Rectal smooth muscle tissue (tissue), 1 donor: Measurements from ENCODE around the gene PHAX.
"Not testable (repeated sequence)": the region's sequence is repeated elsewhere in the genome, so short reads cannot be mapped to it uniquely, and the experiment has no call there.

ENCODE experiments used
- H3K27ac ChIP-seq: one replicate; pipeline ENCODE4 v1.7.0; 2013; ENCODE audit warnings: low read depth, low read length, inconsistent platforms
- H3K27me3 ChIP-seq: one replicate; pipeline ENCODE4 v1.7.0; 2013; ENCODE audit warnings: low read length; ENCODE audit not compliant: control insufficient read depth, insufficient read depth
- H3K36me3 ChIP-seq: one replicate; pipeline ENCODE4 v1.7.0; 2013; ENCODE audit warnings: low read length; ENCODE audit not compliant: control insufficient read depth, insufficient read depth
- H3K4me1 ChIP-seq: one replicate; pipeline ENCODE4 v1.7.0; 2013; ENCODE audit warnings: low read length; ENCODE audit not compliant: control insufficient read depth, insufficient read depth
- H3K4me3 ChIP-seq: one replicate; pipeline ENCODE4 v1.7.0; 2013; ENCODE audit warnings: low read length
- H3K9ac ChIP-seq: one replicate; pipeline ENCODE4 v1.7.0; 2013; ENCODE audit warnings: low read length

Gene PHAX

DNA sequence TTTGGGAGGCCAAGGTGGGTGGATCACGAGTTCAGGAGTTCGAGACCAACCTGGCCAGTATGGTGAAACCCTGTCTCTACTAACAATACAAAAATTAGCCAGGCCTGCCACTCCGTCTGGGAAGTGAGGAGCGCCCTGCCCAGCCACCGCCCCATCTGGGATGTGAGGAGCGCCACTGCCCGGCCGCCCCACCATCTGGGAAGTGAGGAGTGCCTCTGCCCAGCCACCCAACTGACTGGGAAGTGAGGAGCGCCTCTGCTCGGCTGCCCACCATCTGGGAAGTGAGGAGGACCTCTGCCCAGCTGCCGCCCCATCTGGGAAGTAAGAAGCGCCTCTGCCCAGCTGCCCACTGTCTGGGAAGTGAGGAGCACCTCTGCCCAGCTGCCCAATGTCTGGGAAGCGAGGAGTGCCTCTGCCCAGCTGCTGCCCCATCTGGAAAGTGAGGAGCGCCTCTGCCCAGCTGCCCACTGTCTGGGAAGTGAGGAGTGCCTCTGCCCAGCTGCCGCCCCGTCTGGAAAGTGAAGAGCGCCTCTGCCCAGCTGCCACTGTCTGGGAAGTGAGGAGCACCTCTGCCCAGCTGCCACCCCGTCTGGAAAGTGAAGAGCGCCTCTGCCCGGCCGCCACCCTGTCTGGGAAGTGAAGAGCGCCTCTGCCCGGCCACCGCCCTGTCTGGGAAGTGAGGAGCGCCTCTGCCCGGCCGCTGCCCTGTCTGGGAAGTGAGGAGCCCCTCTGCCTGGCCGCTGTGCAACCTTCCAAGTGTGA is 11.0 kb upstream of the PHAX start:
- Histone ChIP-seq H3K27ac (no peak overlapping the region), H3K4me3 (no peak overlapping the region), H3K4me1 (no peaks in the 10 kb centered on the region), H3K36me3 (no peaks in the 10 kb centered on the region), H3K9ac (no peak overlapping the region), H3K27me3 (no peaks in the 10 kb centered on the region)

DNA sequence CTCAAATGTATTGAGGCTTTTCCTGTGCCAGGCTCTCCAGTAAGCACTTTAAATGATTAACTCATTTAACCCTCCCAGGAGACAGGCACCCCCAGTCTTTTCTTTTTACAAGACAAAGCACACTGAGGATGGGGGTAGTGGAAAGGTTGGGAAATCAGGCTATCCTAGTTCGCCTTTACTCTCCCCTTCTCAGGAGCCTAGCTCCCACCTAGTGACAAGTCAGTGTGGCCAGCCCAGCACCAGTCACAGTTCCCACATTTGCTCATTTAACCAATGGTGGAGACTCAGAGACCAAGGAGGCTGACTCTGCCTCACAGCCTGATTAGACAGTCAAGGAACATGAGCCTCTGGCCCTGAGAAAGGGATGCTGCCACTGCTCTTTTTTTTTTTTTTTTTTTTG is 9.2 kb upstream of the PHAX start:
- Histone ChIP-seq H3K27ac (no peak overlapping the region), H3K27me3 (no peaks in the 10 kb centered on the region), H3K4me1 (no peaks in the 10 kb centered on the region), H3K4me3 (no peak overlapping the region), H3K36me3 (no peaks in the 10 kb centered on the region), H3K9ac (no peak overlapping the region)

DNA sequence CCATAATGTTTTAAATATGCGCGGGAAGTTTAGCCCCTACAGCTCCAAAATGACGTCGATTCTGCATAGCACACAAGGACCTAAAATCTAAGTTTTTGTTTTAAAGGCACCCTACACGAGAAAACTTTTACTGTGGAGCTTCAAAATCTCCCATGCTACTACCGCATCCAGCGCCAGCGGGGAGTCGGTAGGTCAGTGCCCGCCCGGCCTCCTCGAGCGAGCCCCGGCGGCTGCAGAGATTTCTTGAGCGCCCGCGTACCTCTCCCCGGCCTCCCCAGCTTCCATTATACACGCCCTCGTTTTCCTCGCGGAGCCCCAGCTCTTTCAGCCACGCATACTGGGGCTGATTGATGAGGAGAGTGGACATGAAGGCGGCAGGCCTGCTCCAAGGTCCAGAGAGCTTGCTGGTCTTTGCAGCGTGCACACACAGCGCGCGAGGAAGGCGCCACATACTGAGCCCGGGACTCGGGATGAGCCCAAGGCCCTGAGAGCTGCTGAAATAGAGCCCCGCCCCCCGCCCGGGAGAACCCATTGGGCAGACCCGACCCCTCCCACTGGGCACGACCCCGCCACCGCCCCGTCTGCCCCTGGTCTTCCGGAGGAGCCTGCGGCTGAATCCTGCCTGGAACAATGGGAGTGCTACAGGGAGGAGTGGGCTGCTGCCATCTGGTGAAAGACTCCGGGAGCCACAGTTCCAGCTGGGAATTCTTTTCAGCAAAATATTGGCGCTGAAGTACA is 5.8 kb upstream of the PHAX start, which contains the start of gene ALDH7A1:
Gene ALDH7A1, minus strand, starts transcription at position 472 of the 738 bp plus-strand sequence. Its CDS starts 21 bp downstream, at position 451.
- Histone ChIP-seq H3K4me3 (peak within 1 kb of the TSS; percentile 80), H3K36me3 (no peaks in the 10 kb centered on the region), H3K27me3 (no peaks in the 10 kb centered on the region), H3K9ac (peak within 1 kb of the TSS; percentile 30), H3K27ac (peak within 1 kb of the TSS; percentile 61), H3K4me1 (no peaks in the 10 kb centered on the region)

DNA sequence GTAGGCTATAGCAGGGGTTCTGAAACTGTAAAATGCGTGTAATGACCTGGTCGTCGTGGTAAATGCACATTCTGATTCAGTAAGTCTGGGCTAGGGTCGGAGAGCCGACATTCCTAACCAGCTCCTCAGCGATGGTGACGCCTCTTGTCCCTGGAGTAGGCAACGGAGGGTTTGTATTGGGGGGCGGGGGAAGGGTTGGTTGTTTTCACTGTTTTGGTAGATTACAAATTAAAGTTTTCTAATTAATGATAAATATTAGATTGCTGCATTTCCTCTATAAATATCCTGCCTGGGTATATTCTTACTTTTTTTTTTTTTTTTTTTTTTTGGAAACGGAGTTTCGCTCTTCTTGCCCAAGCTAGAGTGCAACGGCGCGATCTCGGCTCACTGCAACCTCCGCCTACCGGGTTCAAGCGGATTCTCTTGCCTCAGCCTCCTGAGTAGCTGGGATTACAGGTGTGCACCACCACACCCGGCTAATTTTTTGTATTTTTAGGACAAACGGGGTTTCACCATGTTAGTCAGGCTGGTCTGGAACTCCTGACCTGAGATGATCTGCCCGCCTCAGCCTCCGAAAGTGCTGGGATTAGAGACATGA is 5.2 kb upstream of the PHAX start:
- Histone ChIP-seq H3K9ac (peak overlapping the region; percentile 30), H3K4me3 (peak overlapping the region; percentile 80), H3K27ac (peak overlapping the region; percentile 61), H3K36me3 (no peaks in the 10 kb centered on the region), H3K27me3 (no peaks in the 10 kb centered on the region), H3K4me1 (no peaks in the 10 kb centered on the region)

DNA sequence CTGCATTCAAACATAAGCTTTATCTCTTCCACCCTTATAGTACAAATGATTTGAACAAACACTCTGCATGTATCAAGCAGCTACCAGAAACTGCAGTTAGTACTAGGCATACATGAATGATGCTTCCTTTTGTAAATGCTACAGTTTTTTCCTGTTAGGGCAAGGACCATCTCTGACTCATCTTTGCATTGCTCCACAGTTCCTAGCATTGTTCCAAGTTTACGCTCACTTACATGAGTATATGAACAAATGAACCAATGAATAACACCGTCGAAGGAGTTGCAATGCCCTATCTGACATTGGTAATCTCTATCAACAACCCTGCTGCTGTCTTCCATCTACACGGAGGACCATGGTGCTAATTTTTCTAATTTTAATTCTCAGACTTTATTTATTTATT is 3.6 kb upstream of the PHAX start:
- Histone ChIP-seq H3K36me3 (no peaks in the 10 kb centered on the region), H3K4me3 (no peak overlapping the region), H3K9ac (no peak overlapping the region), H3K27me3 (no peaks in the 10 kb centered on the region), H3K27ac (no peak overlapping the region), H3K4me1 (peaks cover 2% of the 10 kb centered on the region)

DNA sequence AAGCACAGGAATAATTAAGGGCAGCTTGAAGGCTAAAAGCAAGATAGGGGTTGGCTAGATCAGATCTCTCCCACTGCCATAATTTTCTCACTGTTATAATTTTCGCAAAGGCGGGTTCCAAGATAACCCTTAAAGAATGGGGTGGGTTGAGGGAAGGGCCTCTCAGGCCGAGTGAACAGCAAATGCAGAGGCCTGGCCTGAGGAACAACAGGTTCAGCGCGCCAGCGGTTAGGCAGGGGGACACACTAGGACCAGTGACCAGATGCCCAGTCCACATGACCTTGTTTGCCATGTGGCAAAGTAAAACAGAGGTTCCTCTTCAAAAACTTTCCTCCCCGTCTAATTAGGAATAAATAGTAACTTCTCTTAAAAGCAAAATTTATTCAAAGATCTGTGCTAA is 1.2 kb upstream of the PHAX start:
- no peak overlapping the region for H3K27ac ChIP-seq
- no peak overlapping the region for H3K4me3 ChIP-seq
- no peaks in the 10 kb centered on the region for H3K36me3 ChIP-seq
- no peaks in the 10 kb centered on the region for H3K27me3 ChIP-seq
- peaks cover 4% of the 10 kb centered on the region for H3K4me1 ChIP-seq
- no peak overlapping the region for H3K9ac ChIP-seq

DNA sequence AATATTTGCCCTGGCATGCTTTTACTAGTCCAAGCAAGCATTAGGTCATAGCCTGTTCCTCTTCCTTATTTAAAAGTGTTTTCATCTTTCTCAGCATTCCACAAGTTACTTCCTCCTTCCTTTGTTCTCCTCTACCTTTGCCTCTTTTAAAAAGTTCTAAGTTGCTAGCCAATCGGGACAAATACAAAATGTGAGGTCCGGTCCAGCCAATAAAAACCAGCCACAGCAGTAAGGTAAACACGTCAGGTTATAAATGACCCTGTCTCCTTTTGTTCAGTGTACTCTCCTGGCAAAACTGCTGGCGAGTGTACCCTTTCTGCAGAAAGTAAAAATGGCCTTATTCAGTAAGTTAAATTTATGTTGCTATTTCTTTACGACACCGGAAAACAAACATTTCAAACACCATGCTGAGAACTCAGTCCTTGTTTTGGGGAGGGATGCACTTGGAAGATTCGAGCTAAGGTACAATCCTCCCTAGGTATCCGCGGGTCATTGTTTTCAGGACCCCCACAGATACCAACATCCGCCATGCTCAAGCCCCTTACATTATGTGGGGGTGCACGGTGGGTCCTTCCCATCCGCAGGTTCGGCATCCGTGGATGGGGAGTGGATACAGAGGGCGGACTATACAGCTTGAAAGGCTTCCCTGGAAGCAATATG is 646 bp upstream of the PHAX start:
- H3K36me3 ChIP-seq, H3K4me1 ChIP-seq, H3K27me3 ChIP-seq, H3K9ac ChIP-seq: not testable (repeated sequence)
- Histone ChIP-seq H3K27ac (peak overlapping the region; percentile 87), H3K4me3 (peak overlapping the region; percentile 94)

DNA sequence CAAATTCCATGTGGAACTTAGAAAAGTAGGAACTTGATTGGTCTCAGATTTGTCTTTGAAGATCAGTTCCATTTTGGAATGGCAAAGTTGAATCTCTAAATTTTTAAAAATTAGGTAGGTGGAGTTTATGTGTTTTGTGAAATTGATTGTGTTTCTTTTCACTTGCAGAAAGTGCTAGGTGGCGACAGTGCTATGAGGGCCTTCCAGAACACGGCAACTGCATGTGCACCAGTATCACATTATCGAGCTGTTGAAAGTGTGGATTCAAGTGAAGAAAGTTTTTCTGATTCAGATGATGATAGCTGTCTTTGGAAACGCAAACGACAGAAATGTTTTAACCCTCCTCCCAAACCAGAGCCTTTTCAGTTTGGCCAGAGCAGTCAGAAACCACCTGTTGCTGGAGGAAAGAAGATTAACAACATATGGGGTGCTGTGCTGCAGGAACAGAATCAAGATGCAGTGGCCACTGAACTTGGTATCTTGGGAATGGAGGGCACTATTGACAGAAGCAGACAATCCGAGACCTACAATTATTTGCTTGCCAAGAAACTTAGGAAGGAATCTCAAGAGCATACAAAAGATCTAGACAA is 2.8 kb downstream of the PHAX start:
- Histone ChIP-seq H3K27ac (no peak overlapping the region), H3K27me3 (no peaks in the 10 kb centered on the region), H3K4me3 (no peak overlapping the region), H3K4me1 (peaks cover 4% of the 10 kb centered on the region), H3K9ac (no peak overlapping the region), H3K36me3 (no peaks in the 10 kb centered on the region)

DNA sequence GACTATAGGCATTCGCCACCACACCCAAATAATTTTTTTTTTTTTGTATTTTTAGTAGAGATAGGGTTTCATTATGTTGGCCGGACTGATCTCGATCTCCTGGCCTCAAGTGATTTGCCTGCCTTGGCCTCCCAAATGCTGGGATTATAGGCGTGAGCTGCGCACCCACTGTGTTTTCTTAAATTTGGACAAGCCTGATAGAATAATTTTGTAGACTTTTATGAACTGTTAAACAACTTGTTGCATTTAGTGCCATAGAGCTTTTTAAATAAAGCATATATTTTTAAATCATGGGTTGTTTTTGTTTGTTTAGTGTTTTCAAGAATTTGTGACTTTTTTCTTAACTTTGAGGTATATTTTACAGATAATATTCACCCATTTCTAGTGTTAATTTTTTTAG is 4.8 kb downstream of the PHAX start:
- H3K4me3 ChIP-seq, result no peak overlapping the region
- H3K4me1 ChIP-seq, result peaks cover 4% of the 10 kb centered on the region
- no peak overlapping the region for H3K27ac ChIP-seq
- H3K27me3 ChIP-seq, result no peaks in the 10 kb centered on the region
- peaks cover 5% of the 10 kb centered on the region for H3K36me3 ChIP-seq
- no peak overlapping the region for H3K9ac ChIP-seq

DNA sequence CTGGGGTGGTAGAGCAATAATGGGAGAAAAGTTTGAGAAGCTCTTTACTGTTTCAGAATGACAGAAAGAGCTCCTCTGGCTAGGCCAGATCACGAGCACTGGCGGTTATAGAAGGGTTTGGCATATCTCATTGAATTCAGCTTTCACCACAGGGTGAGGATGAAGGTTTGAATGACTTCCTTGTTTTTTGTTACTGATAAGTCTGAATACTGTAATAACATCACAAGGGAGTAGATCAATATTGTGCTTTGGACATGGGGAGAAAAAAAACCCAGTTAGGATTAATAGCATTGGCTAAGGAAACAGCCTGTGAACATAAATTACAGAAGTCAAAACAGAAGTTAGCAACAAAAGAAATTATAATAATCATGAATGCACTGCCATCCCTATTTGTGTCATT is 9.4 kb downstream of the PHAX start:
- H3K27me3 ChIP-seq, result no peaks in the 10 kb centered on the region
- H3K4me1 ChIP-seq, result no peaks in the 10 kb centered on the region
- no peak overlapping the region for H3K9ac ChIP-seq
- no peak overlapping the region for H3K4me3 ChIP-seq
- peaks cover 5% of the 10 kb centered on the region for H3K36me3 ChIP-seq
- H3K27ac ChIP-seq, result no peak overlapping the region

DNA sequence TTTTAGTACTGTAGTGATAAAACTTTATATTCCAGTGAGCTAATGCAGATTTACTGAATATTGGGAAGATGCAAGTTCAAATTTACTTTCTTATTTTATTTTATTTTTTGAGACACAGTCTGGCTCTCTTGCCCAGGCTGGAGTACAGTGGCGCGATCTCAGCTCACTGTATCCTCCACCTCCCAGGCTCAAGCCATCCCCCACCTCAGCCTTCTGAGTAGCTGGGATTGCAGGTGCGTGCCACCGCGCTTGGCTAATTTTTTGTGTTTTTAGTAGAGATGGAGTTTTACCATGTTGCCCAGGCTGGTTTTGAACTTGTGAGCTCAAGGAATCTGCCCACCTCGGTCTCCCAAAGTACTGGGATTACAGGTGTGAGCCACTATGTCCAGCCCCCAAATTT is 9.9 kb downstream of the PHAX start:
- no peak overlapping the region for H3K4me3 ChIP-seq
- H3K36me3 ChIP-seq, result peaks cover 5% of the 10 kb centered on the region
- H3K27me3 ChIP-seq, result no peaks in the 10 kb centered on the region

More for the DNA sequence above, 9.9 kb downstream of the PHAX start:
- Histone ChIP-seq H3K4me1 (no peaks in the 10 kb centered on the region), H3K9ac (no peak overlapping the region), H3K27ac (no peak overlapping the region)
